Measurements from ENCODE around the gene FAM162A.

GRCh38 chr3:122366379-122366749 lies 17.6 kb upstream of the FAM162A start:
- TF ChIP-seq CTCF (IDR thresholded peaks at IDR 0.05) = no peak
- TF ChIP-seq EP300 (IDR thresholded peaks at IDR 0.05) = no peak
- TF ChIP-seq POLR2A (IDR thresholded peaks at IDR 0.05) = no peak
